Muscle of back (tissue), 11 donors: Measurements from ENCODE around the gene MYL5. TPM values are rescaled to one million over a fixed set of nuclear protein-coding genes. Genes with fewer than 3 reads are reported as not detected.
A peak's percentile ranks its signal among the peaks of the same experiment; 100 is the strongest.
"Not testable (repeated sequence)": the region's sequence is repeated elsewhere in the genome, so short reads cannot be mapped to it uniquely, and the experiment has no call there.

Experiments used
- DNase-seq, 3 donors: peaks; one replicate each; pipeline versions ENCODE4 v3.0.0 to v3.0.0-alpha.2; 2013
- polyA plus RNA-seq, 10 donors: library from polyadenylated mRNA; unstranded; fragments of 120-200 nt; gene quantifications; one replicate each; pipeline ENCODE4 v1.2.1, GENCODE V29; 2013; ENCODE audit not compliant: insufficient read length in 10 of 10

The MYL5 gene
- polyA plus RNA-seq, 10 donors = 406 to 976 (median 862) TPM

- DNase-seq = not testable (repeated sequence)
Observed at GRCh38 chr4:668219-668618, 6.1 kb upstream of the MYL5 start.

- DNase-seq = not testable (repeated sequence)
Observed at GRCh38 chr4:669806-670559, 4.4 kb upstream of the MYL5 start.

GRCh38 chr4:671769-672168 is 2.6 kb upstream of the MYL5 start:
- no peak for DNase-seq

- DNase-seq = peak in 1 of 3 donors; percentile 56
Observed at GRCh38 chr4:673349-674091, 822 bp upstream of the MYL5 start.

- no peak for DNase-seq
Observed at GRCh38 chr4:675036-675882, 917 bp downstream of the MYL5 start.

GRCh38 chr4:675980-676870 is 1.9 kb downstream of the MYL5 start:
- DNase-seq = peak in 2 of 3 donors; percentile 51 to 57

- peak in 1 of 3 donors; percentile 53 for DNase-seq
Observed at GRCh38 chr4:676871-677235, 2.5 kb downstream of the MYL5 start.

- DNase-seq = peak in 1 of 3 donors; percentile 52
Observed at GRCh38 chr4:677431-678293, 3.3 kb downstream of the MYL5 start.

GRCh38 chr4:678331-679103 is 4.2 kb downstream of the MYL5 start:
- no peak for DNase-seq

- DNase-seq = no peak
Observed at GRCh38 chr4:679104-679481, 4.8 kb downstream of the MYL5 start.

- DNase-seq = no peak
Observed at GRCh38 chr4:679629-680028, 5.3 kb downstream of the MYL5 start.

GRCh38 chr4:680091-680490 is 5.7 kb downstream of the MYL5 start:
- no peak for DNase-seq

- peak in 1 of 3 donors; percentile 45 for DNase-seq
Observed at GRCh38 chr4:680551-680927, 6.2 kb downstream of the MYL5 start.

GRCh38 chr4:680928-681645 is 6.7 kb downstream of the MYL5 start:
- peak in 2 of 3 donors; percentile 72 to 89 for DNase-seq

- DNase-seq = peak in 1 of 3 donors; percentile 44
Observed at GRCh38 chr4:681736-682451, 7.6 kb downstream of the MYL5 start.

GRCh38 chr4:682490-683172 is 8.3 kb downstream of the MYL5 start:
- no peak for DNase-seq

GRCh38 chr4:683247-683897 is 9.0 kb downstream of the MYL5 start:
- no peak for DNase-seq
